LoVo (cell line): ENCODE measurements around the gene PSMA1.
"Not testable (repeated sequence)": the region's sequence is repeated elsewhere in the genome, so short reads cannot be mapped to it uniquely, and the experiment has no call there.

Source experiments
- DNase-seq: peaks from one replicate; pipeline ENCODE4 v3.0.0-alpha.2; 2016; ENCODE audit warnings: low spot score

PSMA1 gene

GRCh38 chr11:14519917-14520746, at the start of gene PSMA1:
Gene PSMA1, minus strand, starts transcription at chr11:14520386. Its CDS starts 87 bp downstream, at chr11:14520299.
- peak; percentile 95 for DNase-seq

DNA sequence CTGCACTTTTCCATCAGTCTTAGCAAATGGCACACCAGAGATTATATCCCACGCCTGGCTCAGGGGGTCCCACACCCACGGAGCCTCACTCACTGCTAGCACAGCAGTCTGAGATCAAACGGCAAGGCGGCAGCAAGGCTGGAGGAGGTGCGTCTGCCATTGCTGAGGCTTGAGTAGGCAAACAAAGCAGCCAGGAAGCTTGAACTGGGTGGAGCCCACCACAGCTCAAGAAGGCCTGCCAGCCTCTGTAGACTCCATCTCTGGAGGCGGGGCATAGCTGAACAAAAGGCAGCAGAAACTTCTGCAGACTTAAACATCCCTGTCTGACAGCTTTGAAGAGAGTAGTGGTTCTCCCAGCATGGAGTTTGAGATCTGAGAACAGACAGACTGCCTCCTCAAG, 49.3 kb upstream of the PSMA1 start:
- DNase-seq: not testable (repeated sequence)

DNA sequence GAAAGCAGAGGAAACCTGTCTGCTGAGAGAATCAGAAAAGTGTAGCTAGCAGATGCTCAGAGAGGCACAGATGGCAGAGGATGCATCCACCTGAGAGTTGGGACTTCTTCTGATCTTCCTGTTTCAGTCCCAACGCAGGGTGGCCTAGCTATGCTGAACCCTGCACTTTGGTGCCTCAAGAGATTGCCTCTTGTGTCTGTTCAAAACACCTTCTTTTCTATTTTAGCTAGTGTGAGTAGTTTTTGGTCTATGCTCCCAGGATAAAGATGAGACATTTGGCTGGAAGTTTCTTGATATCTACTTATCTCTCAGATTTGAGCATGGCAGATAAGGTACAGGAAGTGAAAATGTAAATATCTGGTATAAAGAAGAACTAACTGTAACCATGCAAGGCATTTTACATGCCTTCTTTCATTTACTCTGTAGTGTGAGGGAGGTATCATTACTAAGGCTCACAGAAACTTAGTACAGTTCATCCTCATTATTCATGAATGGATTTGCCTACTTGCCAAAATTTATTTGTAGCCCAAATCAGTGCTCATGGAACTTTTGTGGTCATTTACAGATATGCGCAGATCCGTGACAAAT, 47.0 kb upstream of the PSMA1 start:
- no peak for DNase-seq

GRCh38 chr11:14566331-14567063, 46.3 kb upstream of the PSMA1 start:
- DNase-seq: no peak

DNA sequence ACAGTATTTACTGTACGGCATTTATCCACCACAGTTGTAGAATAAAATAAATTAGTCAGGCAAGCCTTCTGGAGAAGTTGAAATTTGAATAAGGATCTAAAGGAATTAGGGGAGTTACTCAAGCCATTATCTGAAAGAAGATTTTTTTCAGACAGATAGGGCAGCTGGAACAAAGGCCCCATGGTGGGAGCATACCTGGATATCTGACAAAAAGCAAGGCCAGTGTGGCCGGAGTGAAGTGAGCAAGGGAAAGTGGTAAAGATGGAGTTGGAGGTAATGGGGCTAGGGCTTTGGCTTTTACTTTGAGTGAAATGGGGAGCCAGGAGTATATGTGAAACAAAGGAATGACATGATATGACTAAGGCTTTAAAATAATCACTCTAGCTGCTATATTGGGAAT, 45.7 kb upstream of the PSMA1 start:
- DNase-seq: no peak

DNA sequence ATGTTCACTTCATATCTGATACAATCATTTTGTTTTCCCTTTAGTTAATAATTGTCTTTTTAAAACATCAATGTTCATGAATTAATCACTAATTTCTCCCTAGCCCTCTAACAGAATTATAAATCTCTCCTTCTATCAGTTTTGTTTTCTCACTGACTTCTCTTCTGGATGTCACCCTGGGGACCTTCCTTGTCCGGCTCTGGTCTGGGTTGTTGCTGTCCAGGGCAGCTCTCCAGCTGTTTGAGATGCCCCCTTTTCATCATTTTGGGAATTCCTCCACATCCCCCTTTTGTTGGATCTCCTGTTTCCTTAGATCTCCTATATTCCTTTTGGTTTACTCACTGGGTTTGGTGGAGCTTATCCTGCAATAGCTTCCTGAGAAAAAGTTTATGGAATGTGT, 35.6 kb upstream of the PSMA1 start:
- DNase-seq: no peak

- DNase-seq: no peak
These were observed 34.8 kb upstream of the PSMA1 start for GRCh38 chr11:14554959-14555358.

DNA sequence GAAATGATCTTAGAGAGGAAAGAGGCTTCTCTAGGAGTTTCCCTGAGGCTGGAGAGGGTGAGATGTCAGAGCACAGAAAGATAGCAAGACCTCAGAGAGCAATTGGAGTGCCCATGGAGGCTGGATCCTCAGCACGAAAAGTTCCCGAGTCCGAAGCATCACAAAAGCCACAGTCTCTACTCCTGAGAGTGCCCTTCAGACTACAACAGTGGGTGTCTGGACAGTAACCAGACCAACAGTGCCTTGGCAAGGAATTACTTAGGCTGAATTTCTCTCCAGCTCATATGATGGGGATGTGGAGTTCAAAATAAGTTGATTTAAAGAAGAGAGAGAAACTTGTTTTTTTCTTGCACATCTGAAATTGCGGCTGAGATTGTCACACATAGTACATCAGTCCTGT, 31.9 kb upstream of the PSMA1 start:
- DNase-seq: no peak

GRCh38 chr11:14551380-14551779, 31.2 kb upstream of the PSMA1 start:
- DNase-seq: no peak

DNA sequence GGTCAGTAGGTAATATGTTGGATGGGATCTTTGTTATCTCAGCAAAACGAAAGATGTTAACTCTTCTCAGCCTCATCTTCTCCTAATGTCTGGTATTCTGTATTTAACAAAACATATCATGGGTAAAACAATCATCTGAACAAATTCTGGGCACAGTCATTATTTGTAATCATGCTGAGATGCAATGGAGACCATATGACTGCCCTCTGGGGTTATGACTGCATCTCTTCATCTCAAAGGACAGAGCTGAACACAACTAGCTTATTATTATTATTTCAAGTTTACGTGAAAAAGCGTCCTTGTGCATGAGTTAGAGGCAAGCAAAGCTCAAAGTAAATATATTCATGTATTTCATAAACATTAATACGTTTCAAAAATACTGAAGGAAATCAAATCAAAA, 29.7 kb upstream of the PSMA1 start:
- DNase-seq: no peak

DNA sequence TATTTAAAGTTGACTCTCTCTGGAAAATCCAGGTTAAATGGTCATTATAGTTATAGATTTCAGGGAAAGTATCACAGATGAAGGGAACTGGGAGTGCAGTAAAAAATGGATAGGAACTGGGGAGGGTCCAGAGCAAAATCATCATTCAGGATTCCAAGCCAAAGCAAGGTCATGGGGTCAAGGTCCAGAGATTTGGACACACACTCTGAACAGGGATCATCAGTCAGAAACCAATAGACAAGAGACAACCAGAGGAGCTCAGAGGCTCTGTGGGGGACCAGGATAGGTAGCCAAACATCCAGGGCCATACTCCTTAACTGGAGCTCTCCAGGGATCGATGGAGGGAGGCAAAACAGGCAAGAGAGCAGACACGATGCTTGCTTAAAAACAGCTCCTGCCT, 27.3 kb upstream of the PSMA1 start:
- DNase-seq: no peak

DNA sequence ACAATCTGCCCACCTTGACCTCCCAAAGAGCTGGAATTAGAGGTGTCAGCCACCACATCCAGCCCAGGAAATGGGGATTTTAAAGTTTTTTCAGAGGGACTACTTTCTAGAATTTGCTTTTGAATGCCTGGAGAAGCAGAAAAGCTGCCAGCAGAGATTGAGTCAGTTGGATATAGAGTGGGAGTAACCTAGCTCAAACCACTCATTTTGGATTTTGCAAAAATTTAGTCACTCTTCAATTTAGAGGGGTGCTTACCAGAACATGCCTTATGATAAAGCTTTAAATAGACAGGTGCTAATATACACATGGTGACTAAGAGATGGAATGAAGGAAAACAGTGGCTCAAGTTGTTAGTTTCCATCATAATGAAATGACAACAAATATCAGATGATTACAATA, 26.5 kb upstream of the PSMA1 start:
- no peak for DNase-seq

DNA sequence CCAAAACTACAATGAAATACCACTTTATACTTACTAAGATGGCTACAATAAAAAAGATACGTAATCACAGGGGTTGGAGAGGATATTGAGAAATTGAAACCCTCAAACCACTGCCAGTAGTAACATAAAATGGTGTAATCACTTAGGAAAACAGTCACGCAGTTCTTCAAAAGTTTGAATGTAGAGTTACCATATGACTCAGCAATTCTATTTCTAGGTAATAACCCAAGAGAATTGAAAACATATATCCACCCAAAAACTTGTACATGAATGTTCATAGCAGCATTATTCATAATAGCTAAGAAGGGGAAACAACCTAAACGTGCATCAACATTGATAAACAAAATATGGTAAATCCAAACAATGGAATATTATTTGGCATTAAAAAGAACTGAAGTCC, 24.4 kb upstream of the PSMA1 start:
- DNase-seq: no peak

- no peak for DNase-seq
These were observed 23.1 kb upstream of the PSMA1 start for GRCh38 chr11:14543260-14543659.

DNA sequence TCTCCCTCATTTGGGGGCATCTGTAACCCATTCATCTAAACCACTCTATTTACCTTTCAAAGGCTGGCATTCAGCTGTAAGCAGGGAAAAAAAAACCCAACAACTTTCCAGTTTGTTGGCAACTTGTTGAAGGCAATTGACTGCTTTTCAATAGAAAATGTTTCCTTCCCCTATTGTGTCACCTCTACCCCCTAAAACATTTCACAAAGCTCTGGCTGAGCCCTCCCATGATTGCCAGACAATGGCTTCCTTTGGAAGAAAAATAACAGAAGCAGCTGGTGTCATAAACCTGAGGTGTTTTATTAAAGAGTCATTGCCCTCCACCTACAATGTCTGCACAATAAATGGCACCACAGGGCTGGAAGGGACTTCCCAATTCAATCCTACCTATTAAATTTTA, 22.1 kb upstream of the PSMA1 start:
- no peak for DNase-seq

DNA sequence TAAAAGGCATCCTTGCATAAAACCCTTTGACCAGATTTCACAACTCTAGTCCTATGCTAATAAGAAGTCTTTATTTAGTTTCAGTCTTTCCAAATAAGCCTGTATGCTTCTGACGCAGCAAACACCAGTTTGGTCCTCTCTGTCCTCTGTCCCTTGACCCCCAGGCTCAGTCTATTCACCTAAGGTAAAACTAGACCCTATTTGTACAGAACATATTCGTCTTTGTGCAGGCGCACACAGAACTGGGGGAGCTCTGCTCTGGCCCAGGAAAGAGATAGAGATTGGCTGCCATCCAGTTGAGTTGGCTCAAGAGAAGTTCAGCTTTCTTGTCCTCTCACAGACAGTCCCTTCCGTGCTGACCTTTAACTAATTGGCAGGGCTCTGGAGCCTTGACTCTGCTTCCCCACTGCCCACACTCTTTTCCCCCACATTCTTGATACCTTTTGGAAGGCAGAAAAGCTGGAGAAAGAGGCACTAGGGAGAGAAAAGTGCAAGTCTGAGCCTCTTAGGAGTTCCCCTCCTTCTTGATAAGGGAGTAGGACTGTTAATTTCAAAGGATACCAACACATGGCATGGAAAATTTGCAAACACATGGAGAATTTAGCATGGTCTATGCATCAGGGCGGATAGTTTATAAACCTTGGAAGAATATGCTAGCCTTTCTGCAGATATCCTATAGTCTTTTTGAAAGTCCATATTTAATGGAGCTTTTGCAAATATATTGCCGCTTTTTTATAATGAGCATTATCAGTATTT, 21.2 kb upstream of the PSMA1 start:
- no peak for DNase-seq

GRCh38 chr11:14539982-14540421, 19.8 kb upstream of the PSMA1 start:
- no peak for DNase-seq

- DNase-seq: no peak
These were observed 18.9 kb upstream of the PSMA1 start for GRCh38 chr11:14538926-14539554.

DNA sequence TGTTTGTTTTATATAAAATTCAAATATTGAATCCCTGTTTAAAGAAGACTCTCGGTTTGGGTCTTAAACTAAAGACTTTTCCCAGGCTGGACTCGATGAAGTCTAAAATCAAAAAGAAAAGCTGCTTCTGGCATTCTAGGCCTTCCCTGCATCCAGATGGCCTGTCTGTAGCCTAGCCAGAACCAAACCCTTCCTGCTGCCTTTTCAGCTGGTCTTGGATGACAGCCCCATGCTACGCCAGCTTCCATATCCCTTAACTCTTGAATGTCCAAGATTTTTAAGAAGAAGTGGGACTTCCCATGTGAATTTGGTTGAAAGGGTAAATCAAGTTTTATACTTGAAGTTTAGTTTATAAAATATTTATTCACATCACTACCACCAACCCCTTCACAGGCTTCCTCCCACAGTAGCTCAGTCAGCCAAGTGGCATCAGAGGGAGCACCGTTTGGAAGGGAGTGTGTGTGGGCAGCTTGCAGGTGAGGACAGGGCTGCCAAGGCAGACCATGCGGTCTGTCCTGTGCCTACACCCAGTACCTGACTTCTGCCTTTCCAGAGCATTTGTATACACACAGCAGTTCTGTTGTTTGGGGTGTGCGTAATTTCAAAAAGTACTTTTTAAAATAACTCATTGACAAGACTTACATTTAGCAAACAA, 18.2 kb upstream of the PSMA1 start:
- DNase-seq: no peak

DNA sequence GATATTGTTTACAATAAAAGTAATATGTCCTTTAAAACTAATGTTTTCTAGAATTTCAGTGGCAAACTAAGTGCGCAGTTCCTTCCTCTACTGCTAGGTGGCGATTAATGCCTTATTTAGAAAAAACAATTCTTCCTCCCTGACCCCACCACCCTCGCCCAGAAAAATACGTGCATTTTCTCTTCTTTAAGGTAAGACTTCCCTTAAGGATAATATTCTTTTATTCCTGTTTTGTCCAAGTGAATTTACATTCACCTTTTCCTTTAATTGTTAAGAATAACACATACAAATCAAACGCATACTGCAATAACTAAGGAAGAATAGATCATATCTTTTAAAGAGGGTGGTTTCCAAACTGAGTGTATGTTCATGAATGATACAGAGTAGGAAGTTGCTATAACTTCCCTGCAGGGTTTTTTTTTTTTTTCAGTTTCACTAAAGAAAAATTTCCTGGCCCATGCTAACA, 17.0 kb upstream of the PSMA1 start:
- no peak for DNase-seq

- not testable (repeated sequence) for DNase-seq
These were observed 15.0 kb upstream of the PSMA1 start for GRCh38 chr11:14535166-14535565.
